HepG2 (cell line): ENCODE data around the gene ANKRD44. TPM values are rescaled to one million over a fixed set of nuclear protein-coding genes. Genes with fewer than 3 reads are reported as not detected.

ENCODE experiments used
- ATAC-seq: fragments of 200-7000 bp; cut with Tn5 transposase; 3 replicates; pipeline ENCODE4 v1.9.1; 2020; ENCODE audit warnings: mild to moderate bottlenecking, moderate library complexity
- BruUV-seq: library from RNA; stranded (reverse); fragments of 400-500 nt; replicated peaks from 2 replicates; lab custom pipeline; 2021; lab: Mats Ljungman, UMichigan
- CTCF ChIA-PET: fragments of 300-600 bp; formaldehyde crosslinking; extraction: SDS; loops from one replicate; lab custom pipeline; 2021; ENCODE audit warnings: low total read pairs, inconsistent platforms, low intra/inter-chr PET ratio; lab: Yijun Ruan, JAX
- POLR2A ChIA-PET: fragments of 350-600 bp; sonication (Branson Sonifier 250); formaldehyde crosslinking; loops from one replicate; lab custom pipeline; 2020; ENCODE audit warnings: antibody characterized with exemption, inconsistent platforms; lab: Yijun Ruan, JAX
- DNase-seq: peaks from one replicate; pipeline ENCODE4 v3.0.0-alpha.2; 2015; ENCODE audit warnings: low spot score
- FAIRE-seq: peaks from 3 replicates; lab custom pipeline; 2011; peaks lifted over from hg19 to GRCh38; lab: Jason Lieb, UNC
- H2AFZ ChIP-seq: one replicate; pipeline ENCODE4 v1.6.1; 2011; ENCODE audit warnings: low read length, inconsistent platforms
- H3K27ac ChIP-seq: fragments of 300-600 bp; 3 replicates; pipeline ENCODE4 v1.8.0; 2011; ENCODE audit warnings: mixed run types, mild to moderate bottlenecking, mixed read lengths, low read length, inconsistent platforms; ENCODE audit not compliant: insufficient read depth; ENCODE audit errors: extremely low read length
- H3K27me3 ChIP-seq, 2 experiments: fragments of 200-600 bp in 1 of 2; 2 replicates in 1 of 2; 3 replicates in 1 of 2; pipeline versions ENCODE4 v1.6.0 to v1.8.0; 2011; ENCODE audit warnings: low read length in 2 of 2, mild to moderate bottlenecking in 2 of 2, moderate library complexity in 2 of 2, inconsistent platforms in 1 of 2; ENCODE audit not compliant: insufficient read depth in 2 of 2, control insufficient read depth in 1 of 2
- H3K36me3 ChIP-seq, 2 experiments: fragments of 200-600 bp in 1 of 2; replicated peaks in 1 of 2; 2 replicates in 1 of 2; 3 replicates in 1 of 2; pipeline versions ENCODE4 v1.5.1 to v1.8.0; 2011; ENCODE audit warnings: low read length in 2 of 2, inconsistent platforms in 1 of 2; ENCODE audit not compliant: insufficient read depth in 2 of 2, control insufficient read depth in 1 of 2
- H3K4me1 ChIP-seq: 2 replicates; pipeline ENCODE4 v1.5.1; 2012; ENCODE audit warnings: low read length, inconsistent platforms; ENCODE audit not compliant: insufficient read depth
- H3K4me2 ChIP-seq: 2 replicates; pipeline ENCODE4 v1.6.0; 2011; ENCODE audit warnings: low read depth, low read length, inconsistent platforms
- H3K4me3 ChIP-seq, 3 experiments: fragments of 200-600 bp in 1 of 3; sonication (generic), shearing (Covaris generic) in 1 of 3; replicated peaks in 1 of 3; 2 replicates each; pipeline ENCODE4 v1.5.1; 2011 to 2016; ENCODE audit warnings: low read length in 3 of 3, inconsistent platforms in 2 of 3, low read depth in 2 of 3, mild to moderate bottlenecking in 2 of 3, control low read depth in 1 of 3, mixed read lengths in 1 of 3; ENCODE audit not compliant: insufficient read depth in 1 of 3
- H3K79me2 ChIP-seq: one replicate; pipeline ENCODE4 v1.6.1; 2011; ENCODE audit warnings: low read length, inconsistent platforms; ENCODE audit not compliant: insufficient read depth
- H3K9ac ChIP-seq: 2 replicates; pipeline ENCODE4 v1.6.0; 2011; ENCODE audit warnings: mild to moderate bottlenecking, low read depth, low read length, inconsistent platforms; ENCODE audit not compliant: insufficient read depth
- H3K9me3 ChIP-seq: 2 replicates; pipeline ENCODE4 v1.5.1; 2012; ENCODE audit warnings: mild to moderate bottlenecking, low read length
- H4K20me1 ChIP-seq: 2 replicates; pipeline ENCODE4 v1.6.0; 2011; ENCODE audit warnings: inconsistent platforms, mild to moderate bottlenecking, low read length, moderate library complexity; ENCODE audit not compliant: insufficient read depth
- ASH2L ChIP-seq: fragments of 300-600, 200-600 bp; sonication (generic); IDR thresholded peaks from 2 replicates; pipeline ENCODE4 v1.7.0; 2017; ENCODE audit warnings: low read depth, mild to moderate bottlenecking, moderate library complexity, mixed read lengths, low read length; ENCODE audit not compliant: insufficient read length
- BORCS8-MEF2B ChIP-seq: sonication (generic); formaldehyde crosslinking; IDR thresholded peaks from 2 replicates; pipeline ENCODE4 v1.8.0; 2022; ENCODE audit warnings: mild to moderate bottlenecking, missing genetic modification reagents
- HMGXB4 ChIP-seq, 2 experiments: sonication (generic) in 1 of 2; formaldehyde crosslinking in 1 of 2; IDR thresholded peaks; 2 replicates each; pipeline versions ENCODE4 v1.4.0 to v1.6.1; 2018 to 2020; ENCODE audit warnings: missing genetic modification reagents in 2 of 2, borderline replicate concordance in 1 of 2, low read depth in 1 of 2, mild to moderate bottlenecking in 1 of 2, missing biosample characterization in 1 of 2
- HNF1B ChIP-seq: sonication (generic); formaldehyde crosslinking; IDR thresholded peaks from 2 replicates; pipeline ENCODE4 v1.5.1; 2020; ENCODE audit warnings: mild to moderate bottlenecking, moderate library complexity, missing genetic modification reagents
- MXI1 ChIP-seq: IDR thresholded peaks from 3 replicates; pipeline ENCODE4 v1.6.1; 2012; ENCODE audit warnings: low read depth, low read length, inconsistent platforms, borderline replicate concordance
- RXRB ChIP-seq: IDR thresholded peaks from 2 replicates; pipeline ENCODE4 v1.6.1; 2016; ENCODE audit warnings: borderline replicate concordance, missing genetic modification reagents, missing compliant biosample characterization
- U2AF2 ChIP-seq: fragments of 200-400 bp; formaldehyde crosslinking; IDR thresholded peaks from 2 replicates; pipeline ENCODE4 v1.6.1; 2017; ENCODE audit warnings: low read depth, mild to moderate bottlenecking, low read length
- ZBTB38 ChIP-seq: sonication (generic); formaldehyde crosslinking; IDR thresholded peaks from 2 replicates; pipeline ENCODE4 v1.5.1; 2020; ENCODE audit warnings: mild to moderate bottlenecking, missing genetic modification reagents
- ZKSCAN1 ChIP-seq: fragments of 150-350 bp; IDR thresholded peaks from 2 replicates; pipeline ENCODE4 v1.6.1; 2014; ENCODE audit warnings: low read length
- ZNF180 ChIP-seq: sonication (generic); formaldehyde crosslinking; IDR thresholded peaks from 2 replicates; pipeline ENCODE4 v1.4.0; 2020; ENCODE audit warnings: low read depth, missing genetic modification reagents, borderline replicate concordance
- ZNF281 ChIP-seq: sonication (generic); formaldehyde crosslinking; IDR thresholded peaks from 2 replicates; pipeline ENCODE4 v1.4.0; 2020; ENCODE audit warnings: missing genetic modification reagents, borderline replicate concordance
- ZNF530 ChIP-seq: sonication (generic); formaldehyde crosslinking; IDR thresholded peaks from 2 replicates; pipeline ENCODE4 v1.5.0; 2020; ENCODE audit warnings: low read depth, mild to moderate bottlenecking, missing genetic modification reagents
- ZNF772 ChIP-seq: sonication (generic); formaldehyde crosslinking; IDR thresholded peaks from 2 replicates; pipeline ENCODE4 v1.5.0; 2020; ENCODE audit warnings: mild to moderate bottlenecking, missing genetic modification reagents
- ZNF841 ChIP-seq: sonication (generic); formaldehyde crosslinking; IDR thresholded peaks from 2 replicates; pipeline ENCODE4 v1.8.1; 2023; ENCODE audit warnings: missing genetic modification reagents, borderline replicate concordance
- WGBS: methylation state at CpG from one replicate; pipeline ENCODE4 v1.1.6; 2017; ENCODE audit warnings: low lambda C conversion rate; 5-methylcytosine and 5-hydroxymethylcytosine counted together
- in situ Hi-C: cut with HindIII; loops from 2 replicates; pipeline ENCODE4 v1.10.0; 2017; ENCODE audit warnings: low pct_unique_long_range_greater_than_20kb; ENCODE audit not compliant: extremely low pct_ligation_motif_present
- intact Hi-C: fragments of 100-400 bp; cut with micrococcal nuclease; formaldehyde crosslinking; loops from one replicate; pipeline ENCODE4 v1.10.0; 2022; ENCODE audit not compliant: unreplicated experiment
- polyA plus RNA-seq, 8 experiments: library from polyadenylated mRNA; depleted of rRNA in 3 of 8; stranded (reverse) in 7 of 8; unstranded in 1 of 8; fragments of >200 nt; fragmentation: Illumina TruSeq in 4 of 8; extraction: Trizol in 4 of 8; gene quantifications; 2 replicates each; pipeline versions ENCODE4 v1.2.1 to v1.2.3, GENCODE V29; 2011 to 2016; ENCODE audit warnings: low read depth in 4 of 8, missing spikeins in 1 of 8, mixed read lengths in 1 of 8; ENCODE audit not compliant: insufficient read depth in 1 of 8
- total RNA-seq, 5 experiments: library from RNA; depleted of rRNA; stranded (reverse); fragments of >200 nt; fragmentation: Illumina TruSeq; extraction: Trizol; gene quantifications; 2 replicates each; pipeline ENCODE4 v1.2.3, GENCODE V29; 2016; ENCODE audit warnings: low read depth in 1 of 5

Gene ANKRD44
- total and polyA plus RNA-seq, 2 of the 13 experiments (the other 11 are each of a cell fraction or from before 2014, with no cell fraction given), result 0.04 to 0.11 TPM

- no peak for TF ChIP-seq HNF1B (CRISPR knock-in tag)
- no peak for TF ChIP-seq MXI1
- TF ChIP-seq RXRB (CRISPR knock-in tag), result no peak
Measured at GRCh38 chr2:197059477-197059876, 251.1 kb downstream of the ANKRD44 start (continued).

- H3K4me2 ChIP-seq, result no peak overlapping the region
- H3K36me3 ChIP-seq, result no peaks in the 10 kb centered on the region
- in situ Hi-C loops (no loop called here), intact Hi-C loops (no loop called here)
- ChIA-PET POLR2A (no interaction called here), CTCF (no interaction called here)
- H3K79me2 ChIP-seq, result no peaks in the 10 kb centered on the region
- H3K4me3 ChIP-seq, result no peak overlapping the region
- H3K27ac ChIP-seq, result no peak overlapping the region
- WGBS, result 0% methylated on average over 1 of the region's 1 CpG
- no peaks in the 10 kb centered on the region for H3K27me3 ChIP-seq
- no peak overlapping the region for H3K9ac ChIP-seq
- no peaks in the 10 kb centered on the region for H4K20me1 ChIP-seq
- FAIRE-seq (no peak), DNase-seq (no peak), ATAC-seq (no peak)
- H3K9me3 ChIP-seq, result peaks cover 11% of the 10 kb centered on the region; the same call in 1 of the 2 replicates
- H3K4me1 ChIP-seq, result no peaks in the 10 kb centered on the region
- no peak overlapping the region for H2AFZ ChIP-seq
- BruUV-seq, result no TSS peak
- TF ChIP-seq ZNF841 (CRISPR knock-in tag), result no peak
- no peak for TF ChIP-seq ZBTB38 (CRISPR knock-in tag)
- no peak for TF ChIP-seq ZNF180 (CRISPR knock-in tag)
- no peak for TF ChIP-seq BORCS8-MEF2B (CRISPR knock-in tag)
- no peak for TF ChIP-seq U2AF2
- TF ChIP-seq ZNF530 (CRISPR knock-in tag), result no peak
- TF ChIP-seq ZNF772 (CRISPR knock-in tag), result no peak
- no peak for TF ChIP-seq ASH2L
- no peak for TF ChIP-seq ZKSCAN1
- TF ChIP-seq HMGXB4 (CRISPR knock-in tag; IDR thresholded peaks at IDR 0.05; ENCODE audit: borderline replicate concordance in 1 of 2, low read depth in 1 of 2), result no peak
- TF ChIP-seq ZNF281 (CRISPR knock-in tag), result no peak
Measured at GRCh38 chr2:197058777-197059300, 251.7 kb downstream of the ANKRD44 start.
